Measurements from ENCODE around the gene PRDM15.

The PRDM15 gene

GRCh38 chr21:41843584-41843983 is 35.6 kb downstream of the PRDM15 start:
- no peak for DNase-seq (ENCODE audit: low spot score)

DNA sequence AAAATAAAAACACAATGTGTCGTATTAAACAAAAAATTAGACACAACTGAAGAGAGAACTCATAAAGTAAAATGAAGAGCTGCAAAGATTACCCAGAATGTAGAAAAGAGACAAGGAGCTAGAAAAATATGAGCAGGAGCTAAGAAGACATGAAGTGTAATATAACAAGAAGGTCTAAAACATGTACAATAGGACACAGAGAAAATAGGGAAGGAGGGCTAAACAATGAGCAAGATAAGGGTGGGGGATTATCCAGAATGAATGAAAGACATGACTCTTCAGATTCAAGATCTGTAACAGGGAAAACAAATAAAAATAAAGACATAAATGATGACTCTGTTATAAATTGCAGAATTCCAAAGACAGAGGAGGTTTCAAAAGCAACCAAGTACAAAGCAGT is 38.3 kb downstream of the PRDM15 start:
- no peak for DNase-seq (ENCODE audit: low spot score)

DNA sequence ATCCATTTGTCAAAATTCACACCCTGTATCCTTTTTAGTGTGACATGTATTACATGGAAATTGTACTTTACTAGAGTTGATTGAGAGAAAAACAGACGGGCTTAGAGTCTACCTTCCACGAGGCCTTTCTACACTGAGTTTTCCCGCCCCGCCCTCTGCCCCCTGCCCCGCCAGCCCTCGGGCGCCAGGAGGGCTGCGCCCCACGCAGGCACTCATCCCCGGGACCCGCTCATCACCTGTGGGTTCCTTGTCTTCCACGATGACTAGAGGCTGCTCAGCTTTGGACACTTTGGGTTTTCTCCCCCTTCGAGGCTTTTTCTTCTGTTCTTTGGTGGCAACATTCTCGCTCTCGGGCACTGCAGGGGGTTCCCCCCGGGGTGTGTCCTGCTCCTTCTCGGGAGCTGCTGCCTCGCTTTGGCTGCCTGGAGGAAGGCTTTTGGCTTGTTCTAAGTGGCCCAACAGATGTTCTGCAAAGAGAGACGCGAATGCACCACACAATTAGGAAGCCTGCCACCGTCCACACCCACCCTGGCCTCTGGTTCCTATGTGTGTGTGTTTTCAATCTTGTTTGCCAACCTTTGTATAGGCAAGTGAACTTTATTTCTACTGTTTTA is 39.6 kb downstream of the PRDM15 start:
- DNase-seq (ENCODE audit: low spot score), result no peak

GRCh38 chr21:41837756-41838297 is 41.3 kb downstream of the PRDM15 start:
- no peak for DNase-seq (ENCODE audit: low spot score)

- DNase-seq (ENCODE audit: low spot score), result no peak
These were observed 42.8 kb downstream of the PRDM15 start for GRCh38 chr21:41836166-41837015.

DNA sequence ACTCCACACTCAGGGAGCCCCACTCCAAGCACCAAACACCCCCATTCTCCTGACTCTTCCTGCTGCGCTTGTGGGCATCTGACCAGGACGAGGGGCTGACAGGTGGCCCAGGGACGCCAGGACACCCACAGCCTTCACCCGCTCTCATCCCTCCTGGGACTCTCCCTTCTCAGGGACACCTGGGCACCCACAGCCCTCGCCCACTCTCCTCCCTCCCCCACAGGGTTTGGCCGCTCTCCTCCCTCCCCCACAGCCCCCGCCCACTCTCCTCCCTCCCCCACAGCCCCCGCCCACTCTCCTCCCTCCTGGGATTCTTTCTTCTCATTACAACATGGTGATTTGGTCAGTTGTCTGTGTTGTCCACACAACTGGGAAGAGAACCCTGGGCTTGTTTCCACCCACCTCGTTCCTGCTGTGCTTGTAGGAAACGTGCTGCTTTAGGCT is 43.4 kb downstream of the PRDM15 start:
- no peak for DNase-seq (ENCODE audit: low spot score)

GRCh38 chr21:41834926-41835663 is 44.0 kb downstream of the PRDM15 start:
- DNase-seq (ENCODE audit: low spot score), result no peak

DNA sequence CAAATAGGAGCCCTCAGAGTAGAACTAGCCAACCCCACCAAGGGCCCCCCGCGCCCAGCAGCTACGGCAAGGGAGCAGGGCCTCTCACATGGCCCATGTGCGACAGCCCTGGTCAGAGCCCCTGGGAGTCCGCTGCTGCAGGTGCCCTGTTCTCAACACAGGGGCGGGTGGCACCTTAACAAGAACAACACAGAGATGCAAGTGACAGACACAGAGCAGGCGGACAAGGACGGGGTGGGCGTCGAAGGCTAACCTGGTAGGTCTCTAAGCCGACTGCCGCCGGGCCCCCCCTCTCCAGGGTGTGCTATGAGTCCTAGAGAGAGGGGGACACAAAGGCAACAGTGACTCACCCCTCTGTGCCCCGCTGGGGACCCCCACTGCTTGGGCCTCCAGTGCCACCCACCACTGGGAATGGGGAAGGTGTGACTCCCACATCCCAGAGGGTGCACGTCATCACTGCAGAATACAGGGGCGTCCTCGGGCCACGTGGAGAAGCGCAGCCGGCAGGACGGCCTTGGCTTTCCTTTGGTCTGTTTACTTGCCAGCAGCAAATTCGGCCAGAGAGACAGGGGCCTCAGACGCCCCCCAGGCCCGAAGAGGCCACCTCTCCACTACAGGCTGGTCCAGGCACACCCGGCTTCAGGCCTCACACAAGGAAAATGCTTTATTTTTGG is 44.8 kb downstream of the PRDM15 start:
- no peak for DNase-seq (ENCODE audit: low spot score)

DNA sequence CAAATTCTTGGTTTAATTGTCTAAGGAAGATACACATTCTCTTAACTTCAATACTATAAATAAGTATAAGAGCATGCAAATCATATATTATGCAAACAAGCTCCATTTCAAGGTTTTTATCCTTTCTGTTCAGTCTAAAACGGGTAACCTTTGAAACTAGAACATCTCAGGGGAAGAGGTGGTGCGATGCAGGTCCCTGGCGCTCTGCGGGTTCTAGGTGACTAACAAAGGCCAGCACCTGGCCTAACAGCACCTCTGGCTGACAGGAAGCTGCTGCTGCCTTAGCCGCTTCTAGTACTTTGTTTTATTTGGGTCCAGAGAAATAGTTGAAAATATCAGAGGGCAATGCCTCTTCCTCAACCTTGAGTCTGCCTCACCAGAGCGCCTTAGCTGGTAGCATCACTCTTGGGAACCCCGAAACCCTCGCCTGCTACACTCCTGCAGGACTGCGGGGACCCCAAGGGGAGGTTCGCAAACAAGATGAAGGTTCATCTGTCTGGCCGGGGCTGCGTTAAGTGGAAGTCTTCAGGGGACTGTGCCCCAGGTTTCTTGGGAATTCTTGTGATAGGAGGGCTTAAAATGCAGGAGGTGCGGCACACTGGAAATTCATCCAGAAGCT is 45.5 kb downstream of the PRDM15 start:
- DNase-seq (ENCODE audit: low spot score), result no peak

DNA sequence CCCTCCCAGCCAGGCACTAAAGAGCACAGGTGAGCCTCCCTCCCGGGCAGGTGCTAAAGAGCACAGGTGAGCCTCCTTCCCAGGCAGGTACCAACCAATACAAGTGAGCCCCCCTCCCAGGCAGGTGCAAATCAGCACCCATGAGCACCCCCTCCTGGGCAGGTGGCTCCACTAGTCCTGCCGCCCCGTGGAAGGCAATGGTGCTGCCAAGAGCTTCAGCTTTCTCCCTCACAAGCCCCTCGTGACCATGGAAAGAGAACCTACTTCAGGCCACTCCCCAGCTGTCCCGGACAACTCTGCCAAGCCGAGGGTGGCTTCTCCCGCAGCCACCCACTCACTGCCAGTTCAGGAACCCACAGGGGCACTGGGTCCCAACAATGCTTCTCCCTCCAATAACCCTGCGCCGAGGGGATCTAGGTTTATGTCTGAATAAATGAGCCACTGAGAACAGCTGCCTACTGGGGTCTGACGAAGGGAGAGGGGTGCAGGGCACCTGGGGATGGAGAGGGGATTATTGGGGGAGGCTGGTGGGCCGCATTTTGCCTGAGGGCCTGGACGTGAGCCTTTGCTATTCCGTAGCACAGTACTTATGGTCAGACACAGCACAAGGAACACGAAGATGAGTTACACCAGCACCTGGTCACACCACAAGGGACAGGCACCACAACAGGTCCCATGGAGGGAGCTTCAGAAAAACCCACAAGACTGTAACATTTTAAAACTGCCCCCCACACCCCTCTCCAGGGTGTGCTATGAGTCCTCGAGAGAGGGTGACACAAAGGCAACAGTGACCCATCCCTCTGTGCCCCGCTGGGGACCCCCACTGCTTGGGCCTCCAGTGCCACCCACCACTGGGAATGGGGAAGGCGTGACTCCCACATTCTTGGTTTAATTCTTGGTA is 46.3 kb downstream of the PRDM15 start:
- DNase-seq (ENCODE audit: low spot score), result no peak

GRCh38 chr21:41831866-41832595 is 47.1 kb downstream of the PRDM15 start:
- DNase-seq (ENCODE audit: low spot score), result no peak

DNA sequence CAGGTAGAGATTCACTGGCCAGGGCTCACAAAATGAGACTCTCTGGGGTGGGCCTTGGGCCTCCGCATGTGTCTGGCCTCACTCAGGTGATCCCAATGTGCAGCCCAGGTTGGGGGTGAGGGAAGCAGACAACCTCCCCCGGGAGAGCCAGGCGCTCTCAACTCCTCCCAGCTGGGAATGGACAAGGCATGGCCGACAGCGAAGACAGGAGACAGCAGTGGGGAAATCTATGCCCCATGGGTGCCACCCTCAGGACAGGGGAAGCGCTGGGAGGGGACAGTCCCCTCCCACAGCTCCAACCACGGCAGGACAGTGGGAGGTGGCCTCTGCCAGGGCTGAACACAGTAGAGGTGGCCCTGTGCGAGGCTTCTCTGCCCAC is 47.7 kb downstream of the PRDM15 start:
- no peak for DNase-seq (ENCODE audit: low spot score)

DNA sequence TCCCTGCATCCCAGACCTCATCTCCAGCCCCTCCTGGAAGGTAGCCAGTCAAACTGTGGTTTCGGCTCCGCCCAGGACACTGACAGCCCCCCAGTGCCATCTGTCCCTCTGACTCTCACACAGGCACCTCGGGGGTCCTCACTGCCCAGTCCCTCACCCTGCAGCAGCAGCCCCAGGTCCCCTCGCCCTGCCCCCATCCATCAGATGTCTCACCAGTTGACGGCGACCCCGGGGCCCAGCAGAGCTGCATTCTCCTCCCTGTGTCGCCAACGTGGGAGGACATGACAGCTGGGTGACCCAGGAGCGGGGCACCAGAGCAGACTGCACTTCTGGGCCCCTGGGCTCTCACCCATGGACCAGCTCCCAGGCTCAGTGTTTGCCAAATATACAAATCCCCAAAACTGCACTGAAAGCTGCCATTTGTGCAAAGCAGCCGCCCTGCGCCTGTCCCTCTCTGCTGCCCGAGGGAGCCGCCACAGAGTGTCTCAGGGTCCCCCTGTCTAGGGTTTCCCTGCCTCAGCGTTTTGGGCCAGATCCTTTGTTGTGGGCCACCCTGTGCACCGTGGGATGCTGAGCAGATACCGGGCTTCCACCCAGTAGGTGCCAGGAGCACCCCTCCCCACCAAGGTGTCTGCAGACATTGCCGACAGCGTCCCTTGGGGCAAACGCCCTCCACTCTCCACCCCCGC is 48.2 kb downstream of the PRDM15 start:
- DNase-seq (ENCODE audit: low spot score), result no peak

DNA sequence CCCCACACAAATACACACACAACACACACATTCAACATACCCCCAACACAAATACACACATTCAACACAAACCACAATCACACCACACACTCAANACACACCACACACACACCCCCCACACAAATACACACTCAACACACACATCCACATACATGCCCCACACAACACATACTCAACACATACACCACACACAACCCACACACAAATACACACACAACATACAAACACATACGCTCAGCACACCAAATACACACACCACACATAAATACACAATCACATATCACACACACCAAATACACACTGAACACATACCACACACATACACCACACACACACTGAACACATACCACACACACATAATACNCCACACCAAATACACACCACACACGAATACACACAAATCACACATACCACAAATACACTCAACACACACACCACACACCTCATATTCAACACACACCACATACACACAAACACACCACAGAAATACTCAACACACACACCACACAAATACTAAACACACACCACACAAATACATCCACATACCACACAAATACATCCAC is 48.9 kb downstream of the PRDM15 start:
- DNase-seq (ENCODE audit: low spot score), result no peak

- no peak for DNase-seq (ENCODE audit: low spot score)
These were observed 50.2 kb downstream of the PRDM15 start for GRCh38 chr21:41828884-41829360.

DNA sequence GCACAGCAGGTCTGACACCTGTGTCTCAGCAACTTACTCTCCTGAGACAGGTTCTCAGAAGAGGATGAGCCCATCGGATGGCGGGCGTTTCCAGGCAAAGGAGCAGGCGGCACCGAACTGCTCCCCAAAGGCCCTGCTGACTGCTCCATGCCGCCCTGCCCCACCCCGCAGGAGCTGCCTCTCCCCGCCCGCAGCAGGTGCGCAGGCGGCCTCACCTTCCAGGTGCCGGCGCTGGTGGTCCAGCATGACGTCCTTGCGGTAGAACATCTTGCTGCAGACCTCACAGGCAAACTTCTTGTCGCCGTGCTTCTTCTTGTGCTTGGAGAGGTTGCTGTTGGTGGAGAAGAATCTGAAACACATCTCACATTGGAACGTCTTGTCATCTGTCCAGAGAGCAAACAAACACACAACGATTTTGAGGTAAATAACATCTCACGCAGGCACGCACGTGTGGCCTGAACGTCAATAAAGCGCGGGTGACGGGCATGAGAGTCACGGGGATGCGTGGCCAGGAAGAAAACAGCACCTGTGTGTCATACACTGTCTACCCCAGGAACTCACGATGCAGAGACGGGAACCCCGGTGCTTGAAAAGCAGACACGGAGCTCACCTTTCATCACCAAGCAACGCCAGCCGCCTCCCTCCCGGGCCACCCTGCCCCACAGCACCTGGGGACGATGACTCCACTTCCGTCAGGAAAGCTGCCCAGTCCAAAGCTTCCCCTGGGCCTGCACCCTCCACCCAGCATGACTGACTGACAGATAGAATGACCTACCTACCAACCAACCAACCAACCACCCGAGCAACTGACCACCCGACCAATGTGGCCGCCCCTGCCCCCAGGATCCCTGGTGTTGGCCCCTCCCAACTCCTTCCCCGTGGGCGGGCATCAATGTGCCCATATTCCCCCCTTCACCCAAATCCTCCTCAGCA is 50.9 kb downstream of the PRDM15 start:
- no peak for DNase-seq (ENCODE audit: low spot score)

- no peak for DNase-seq (ENCODE audit: low spot score)
These were observed 53.3 kb downstream of the PRDM15 start for GRCh38 chr21:41825881-41826280.

- no peak for DNase-seq (ENCODE audit: low spot score)
These were observed 53.9 kb downstream of the PRDM15 start for GRCh38 chr21:41825216-41825615.
